Measurements from ENCODE around the gene ENPP6. TPM values are rescaled to one million over a fixed set of nuclear protein-coding genes. Genes with fewer than 3 reads are reported as not detected.

Gene ENPP6
- total RNA-seq, 4 donors from 2014 or later: 0.47 to 1.7 (median 1.2) TPM

DNA sequence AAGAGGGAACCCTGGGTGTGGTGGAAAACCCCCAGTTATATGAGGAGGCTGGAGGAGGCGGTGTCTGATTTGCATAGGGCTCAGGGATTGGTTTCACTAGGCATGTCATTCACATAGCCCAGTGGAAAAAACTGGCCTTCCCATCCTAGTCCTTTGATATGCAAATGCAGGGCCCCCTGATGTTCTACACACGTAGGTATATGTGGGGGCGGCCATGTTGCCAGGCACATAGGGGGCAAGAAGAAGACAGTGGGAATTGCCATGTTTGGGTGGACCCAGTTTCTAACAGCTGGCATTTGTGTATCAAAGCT, 34.0 kb upstream of the ENPP6 start:
- no peaks in the 10 kb centered on the region for H3K4me1 ChIP-seq
- TF ChIP-seq EP300 (IDR thresholded peaks at IDR 0.05): no peak
- TF ChIP-seq, protein P1, sequence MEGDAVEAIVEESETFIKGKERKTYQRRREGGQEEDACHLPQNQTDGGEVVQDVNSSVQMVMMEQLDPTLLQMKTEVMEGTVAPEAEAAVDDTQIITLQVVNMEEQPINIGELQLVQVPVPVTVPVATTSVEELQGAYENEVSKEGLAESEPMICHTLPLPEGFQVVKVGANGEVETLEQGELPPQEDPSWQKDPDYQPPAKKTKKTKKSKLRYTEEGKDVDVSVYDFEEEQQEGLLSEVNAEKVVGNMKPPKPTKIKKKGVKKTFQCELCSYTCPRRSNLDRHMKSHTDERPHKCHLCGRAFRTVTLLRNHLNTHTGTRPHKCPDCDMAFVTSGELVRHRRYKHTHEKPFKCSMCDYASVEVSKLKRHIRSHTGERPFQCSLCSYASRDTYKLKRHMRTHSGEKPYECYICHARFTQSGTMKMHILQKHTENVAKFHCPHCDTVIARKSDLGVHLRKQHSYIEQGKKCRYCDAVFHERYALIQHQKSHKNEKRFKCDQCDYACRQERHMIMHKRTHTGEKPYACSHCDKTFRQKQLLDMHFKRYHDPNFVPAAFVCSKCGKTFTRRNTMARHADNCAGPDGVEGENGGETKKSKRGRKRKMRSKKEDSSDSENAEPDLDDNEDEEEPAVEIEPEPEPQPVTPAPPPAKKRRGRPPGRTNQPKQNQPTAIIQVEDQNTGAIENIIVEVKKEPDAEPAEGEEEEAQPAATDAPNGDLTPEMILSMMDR (IDR thresholded peaks at IDR 0.05): no peak
- TF ChIP-seq POLR2AphosphoS5 (IDR thresholded peaks at IDR 0.05): no peak
- no peak for ATAC-seq
- H3K9me3 ChIP-seq: no peaks in the 10 kb centered on the region
- H3K27ac ChIP-seq: no peak overlapping the region
- no peak overlapping the region for H3K4me3 ChIP-seq
- 74 to 91% methylated on average over 1 to 3 of the region's 3 CpGs for WGBS, 2 donors (ENCODE audit: low coverage in 1 of 2)
- no peaks in the 10 kb centered on the region for H3K27me3 ChIP-seq
- H3K36me3 ChIP-seq: no peaks in the 10 kb centered on the region

DNA sequence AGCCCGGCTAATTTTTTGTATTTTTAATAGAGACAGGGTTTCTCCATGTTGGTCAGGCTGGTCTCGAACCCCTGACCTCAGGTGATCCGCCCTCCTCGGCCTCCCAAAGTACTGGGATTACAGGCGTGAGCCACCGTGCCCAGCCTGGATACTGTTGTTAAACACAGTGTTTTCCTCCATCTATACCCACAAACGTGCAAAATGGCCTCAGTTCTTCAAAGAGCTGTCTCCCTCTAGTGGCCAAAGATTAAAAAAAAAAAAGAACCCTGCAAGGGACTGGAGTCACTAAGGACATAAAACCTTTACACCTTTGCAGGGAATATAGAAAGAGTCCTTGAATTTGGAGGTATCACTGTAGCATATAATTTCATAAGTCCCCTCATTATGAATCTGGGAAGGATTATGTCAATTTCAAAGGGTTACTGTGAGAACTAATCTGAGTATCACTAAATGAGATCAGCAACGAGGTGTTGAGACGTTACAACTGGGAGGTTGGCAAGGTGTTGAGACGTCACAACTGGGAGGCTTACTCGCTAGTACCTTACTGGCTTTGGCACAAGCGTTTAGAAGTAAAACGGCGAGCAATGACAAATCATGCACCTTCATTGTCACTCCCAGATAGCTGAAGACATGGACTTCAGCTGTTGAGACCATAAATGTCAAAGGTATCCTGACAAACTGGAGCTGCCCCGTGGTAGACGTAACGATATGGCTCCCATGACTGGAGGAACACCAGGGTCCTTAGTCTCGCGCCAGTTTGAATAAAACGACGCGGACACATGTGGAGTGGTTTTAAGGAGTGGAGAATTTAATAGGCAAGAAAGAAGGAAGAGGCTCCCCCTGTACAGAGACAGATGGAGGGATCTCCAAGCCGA, 33.4 kb upstream of the ENPP6 start:
- H3K4me3 ChIP-seq: no peak overlapping the region
- TF ChIP-seq POLR2A (IDR thresholded peaks at IDR 0.05) (no peak), POLR2AphosphoS5 (IDR thresholded peaks at IDR 0.05) (no peak), EP300 (IDR thresholded peaks at IDR 0.05) (no peak)
- TF ChIP-seq, protein P1 (IDR thresholded peaks at IDR 0.05): peak; percentile 23 to 51 (median 28)
- no peaks in the 10 kb centered on the region for H3K4me1 ChIP-seq
- H3K36me3 ChIP-seq: no peaks in the 10 kb centered on the region
- H3K9me3 ChIP-seq: no peaks in the 10 kb centered on the region
- no peak overlapping the region for H3K27ac ChIP-seq
- WGBS, 2 donors (ENCODE audit: low coverage in 1 of 2): 69 to 78% methylated on average over 13 to 21 of the region's 23 CpGs
- no peaks in the 10 kb centered on the region for H3K27me3 ChIP-seq
- no peak for ATAC-seq

DNA sequence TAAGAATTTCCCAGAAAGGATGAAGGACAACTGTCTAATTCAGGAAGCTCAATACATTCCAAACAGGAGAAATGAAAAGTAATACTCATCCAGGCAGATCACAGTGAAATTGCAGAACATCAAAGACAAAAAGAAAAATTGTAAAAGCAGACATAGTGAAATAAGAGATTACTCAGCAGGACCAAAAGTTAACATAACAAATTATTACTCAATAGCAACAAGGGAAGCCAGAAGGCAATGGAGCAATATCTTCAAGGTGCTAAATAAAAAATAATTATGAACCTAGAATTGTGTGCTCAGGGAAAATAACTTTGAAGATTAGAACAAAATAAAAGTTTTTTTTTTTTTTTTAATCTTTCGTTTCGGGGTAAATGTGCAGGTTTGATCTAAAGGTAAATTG, 30.5 kb upstream of the ENPP6 start:
- no peak overlapping the region for H3K27ac ChIP-seq
- WGBS, 2 donors (ENCODE audit: low coverage in 1 of 2): 79 to 95% methylated on average over 2 of the region's 2 CpGs
- TF ChIP-seq, protein P1 (IDR thresholded peaks at IDR 0.05): no peak
- TF ChIP-seq EP300 (IDR thresholded peaks at IDR 0.05): no peak
- no peak for TF ChIP-seq POLR2A (IDR thresholded peaks at IDR 0.05)
- TF ChIP-seq POLR2AphosphoS5 (IDR thresholded peaks at IDR 0.05): no peak

DNA sequence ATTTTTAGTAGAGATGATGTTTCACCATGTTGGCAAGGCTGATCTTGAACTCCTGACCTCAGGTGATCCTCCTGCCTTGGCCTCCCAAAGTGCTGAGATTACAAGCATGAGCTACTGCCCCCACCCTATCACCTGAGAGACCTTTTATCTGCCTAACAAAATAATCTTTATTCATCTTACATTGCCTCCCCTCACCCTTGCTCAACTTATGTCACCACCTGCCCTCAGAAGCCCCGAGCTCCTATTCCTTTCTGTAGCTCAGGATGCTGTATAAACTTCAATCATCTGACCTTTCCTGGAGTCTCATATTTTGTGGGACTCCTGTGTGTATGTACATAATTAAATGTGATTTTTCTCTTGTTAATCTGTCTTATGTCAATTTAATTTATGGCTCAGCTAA, 29.7 kb upstream of the ENPP6 start:
- Histone ChIP-seq H3K4me3 (no peak overlapping the region), H3K9me3 (no peaks in the 10 kb centered on the region), H3K36me3 (no peaks in the 10 kb centered on the region), H3K4me1 (no peaks in the 10 kb centered on the region), H3K27ac (no peak overlapping the region), H3K27me3 (peaks cover 3% of the 10 kb centered on the region)
- WGBS, 2 donors (ENCODE audit: low coverage in 1 of 2): 86 to 100% methylated on average over 1 of the region's 1 CpG
- ATAC-seq: no peak
- TF ChIP-seq EP300 (IDR thresholded peaks at IDR 0.05) (no peak), POLR2AphosphoS5 (IDR thresholded peaks at IDR 0.05) (no peak), POLR2A (IDR thresholded peaks at IDR 0.05) (no peak)
- TF ChIP-seq, protein P1 (IDR thresholded peaks at IDR 0.05): no peak

More for the DNA sequence above, 30.5 kb upstream of the ENPP6 start:
- ATAC-seq: no peak
- Histone ChIP-seq H3K9me3 (no peaks in the 10 kb centered on the region), H3K4me1 (no peaks in the 10 kb centered on the region), H3K4me3 (no peak overlapping the region), H3K36me3 (no peaks in the 10 kb centered on the region), H3K27me3 (peaks cover 3% of the 10 kb centered on the region)

DNA sequence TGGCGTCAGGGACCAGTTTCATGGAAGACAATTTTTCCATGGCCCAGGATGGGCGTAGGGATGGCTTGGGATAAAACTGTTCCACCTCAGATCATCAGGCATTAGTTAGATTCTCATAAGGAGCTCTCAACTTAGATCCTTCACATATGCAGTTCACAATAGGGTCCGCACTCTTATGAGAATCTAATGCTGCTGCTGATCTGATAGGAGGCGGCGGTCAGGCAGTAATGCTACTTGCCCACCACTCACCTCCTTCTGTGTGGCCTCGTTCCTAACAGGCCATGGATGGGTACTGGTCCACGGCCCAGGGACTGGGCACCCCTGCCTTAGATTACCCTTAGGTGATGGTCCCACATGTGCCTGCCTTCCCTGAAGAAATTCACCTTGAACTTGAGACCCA, 28.8 kb upstream of the ENPP6 start:
- no peak for ATAC-seq
- H3K27me3 ChIP-seq: peaks cover 3% of the 10 kb centered on the region
- no peak overlapping the region for H3K27ac ChIP-seq
- no peak overlapping the region for H3K4me3 ChIP-seq
- no peaks in the 10 kb centered on the region for H3K4me1 ChIP-seq
- TF ChIP-seq POLR2AphosphoS5 (IDR thresholded peaks at IDR 0.05) (no peak), POLR2A (IDR thresholded peaks at IDR 0.05) (no peak), EP300 (IDR thresholded peaks at IDR 0.05) (no peak)
- TF ChIP-seq, protein P1 (IDR thresholded peaks at IDR 0.05): no peak
- no peaks in the 10 kb centered on the region for H3K36me3 ChIP-seq
- 95 to 100% methylated on average over 5 of the region's 7 CpGs for WGBS, 2 donors (ENCODE audit: low coverage in 1 of 2)
- no peaks in the 10 kb centered on the region for H3K9me3 ChIP-seq
